ENCODE measurements around the gene PRDX1.
A peak's percentile ranks its signal among the peaks of the same experiment; 100 is the strongest.

PRDX1 gene

GRCh38 chr1:45551684-45552083 lies 30.0 kb upstream of the PRDX1 start:
- peak overlapping the region; percentile 90 to 98 for H3K4me3 ChIP-seq (ENCODE audit: low read depth in 1 of 2, low read length in 2 of 2)
- no peaks in the 10 kb centered on the region for H3K36me3 ChIP-seq (ENCODE audit: insufficient read depth, low read length)
- no peaks in the 10 kb centered on the region for H3K9me3 ChIP-seq (ENCODE audit: low read length)
- H3K27me3 ChIP-seq (ENCODE audit: control insufficient read depth in 1 of 2, insufficient read depth in 2 of 2, low read length in 2 of 2), result no peaks in the 10 kb centered on the region
- H3K27ac ChIP-seq (ENCODE audit: low read depth, low read length), result peak overlapping the region; percentile 86
- peaks cover 10% of the 10 kb centered on the region for H3K4me1 ChIP-seq (ENCODE audit: insufficient read depth, low read length)
- H3K9ac ChIP-seq (ENCODE audit: low read length), result peak overlapping the region; percentile 49

GRCh38 chr1:45550401-45551351 lies 29.0 kb upstream of the PRDX1 start, which contains the start of gene AKR1A1:
Gene AKR1A1, plus strand, starts transcription at chr1:45550826. Its CDS starts 10,969 bp downstream, at chr1:45561795.
- Histone ChIP-seq H3K4me1 (ENCODE audit: insufficient read depth, low read length) (peaks cover 10% of the 10 kb centered on the region), H3K9me3 (ENCODE audit: low read length) (no peaks in the 10 kb centered on the region), H3K4me3 (ENCODE audit: low read depth in 1 of 2, low read length in 2 of 2) (peak within 1 kb of the TSS; percentile 90 to 98), H3K27me3 (ENCODE audit: control insufficient read depth in 1 of 2, insufficient read depth in 2 of 2, low read length in 2 of 2) (no peaks in the 10 kb centered on the region), H3K27ac (ENCODE audit: low read depth, low read length) (peak within 1 kb of the TSS; percentile 86), H3K36me3 (ENCODE audit: insufficient read depth, low read length) (no peaks in the 10 kb centered on the region), H3K9ac (ENCODE audit: low read length) (peak within 1 kb of the TSS; percentile 49)

- H3K4me3 ChIP-seq (ENCODE audit: low read depth in 1 of 2, low read length in 2 of 2), result no peak overlapping the region
- H3K4me1 ChIP-seq (ENCODE audit: insufficient read depth, low read length), result no peaks in the 10 kb centered on the region
- H3K36me3 ChIP-seq (ENCODE audit: insufficient read depth, low read length), result no peaks in the 10 kb centered on the region
- no peak overlapping the region for H3K27ac ChIP-seq (ENCODE audit: low read depth, low read length)
- H3K9me3 ChIP-seq (ENCODE audit: low read length), result no peaks in the 10 kb centered on the region
- H3K9ac ChIP-seq (ENCODE audit: low read length), result no peak overlapping the region
- no peaks in the 10 kb centered on the region for H3K27me3 ChIP-seq (ENCODE audit: control insufficient read depth in 1 of 2, insufficient read depth in 2 of 2, low read length in 2 of 2)
Observed at GRCh38 chr1:45545553-45546310, 24.0 kb upstream of the PRDX1 start.

GRCh38 chr1:45545019-45545493 lies 23.4 kb upstream of the PRDX1 start:
- H3K4me1 ChIP-seq (ENCODE audit: insufficient read depth, low read length), result no peaks in the 10 kb centered on the region
- no peak overlapping the region for H3K27ac ChIP-seq (ENCODE audit: low read depth, low read length)
- H3K4me3 ChIP-seq (ENCODE audit: low read depth in 1 of 2, low read length in 2 of 2), result no peak overlapping the region
- no peak overlapping the region for H3K9ac ChIP-seq (ENCODE audit: low read length)
- H3K36me3 ChIP-seq (ENCODE audit: insufficient read depth, low read length), result no peaks in the 10 kb centered on the region
- H3K27me3 ChIP-seq (ENCODE audit: control insufficient read depth in 1 of 2, insufficient read depth in 2 of 2, low read length in 2 of 2), result no peaks in the 10 kb centered on the region
- H3K9me3 ChIP-seq (ENCODE audit: low read length), result no peaks in the 10 kb centered on the region

GRCh38 chr1:45544530-45544929 lies 22.8 kb upstream of the PRDX1 start:
- Histone ChIP-seq H3K36me3 (ENCODE audit: insufficient read depth, low read length) (no peaks in the 10 kb centered on the region), H3K27me3 (ENCODE audit: control insufficient read depth in 1 of 2, insufficient read depth in 2 of 2, low read length in 2 of 2) (no peaks in the 10 kb centered on the region), H3K9me3 (ENCODE audit: low read length) (no peaks in the 10 kb centered on the region), H3K4me3 (ENCODE audit: low read depth in 1 of 2, low read length in 2 of 2) (no peak overlapping the region), H3K9ac (ENCODE audit: low read length) (no peak overlapping the region), H3K27ac (ENCODE audit: low read depth, low read length) (no peak overlapping the region), H3K4me1 (ENCODE audit: insufficient read depth, low read length) (no peaks in the 10 kb centered on the region)

- H3K27ac ChIP-seq (ENCODE audit: low read depth, low read length), result no peak overlapping the region
- no peak overlapping the region for H3K9ac ChIP-seq (ENCODE audit: low read length)
Observed at GRCh38 chr1:45543581-45544417, 22.1 kb upstream of the PRDX1 start.

GRCh38 chr1:45542591-45542990 lies 20.9 kb upstream of the PRDX1 start:
- Histone ChIP-seq H3K4me3 (ENCODE audit: low read depth in 1 of 2, low read length in 2 of 2) (no peak overlapping the region), H3K9ac (ENCODE audit: low read length) (no peak overlapping the region), H3K27ac (ENCODE audit: low read depth, low read length) (no peak overlapping the region), H3K9me3 (ENCODE audit: low read length) (no peaks in the 10 kb centered on the region), H3K36me3 (ENCODE audit: insufficient read depth, low read length) (no peaks in the 10 kb centered on the region), H3K4me1 (ENCODE audit: insufficient read depth, low read length) (no peaks in the 10 kb centered on the region), H3K27me3 (ENCODE audit: control insufficient read depth in 1 of 2, insufficient read depth in 2 of 2, low read length in 2 of 2) (no peaks in the 10 kb centered on the region)

More at GRCh38 chr1:45543581-45544417, 22.1 kb upstream of the PRDX1 start:
- Histone ChIP-seq H3K36me3 (ENCODE audit: insufficient read depth, low read length) (no peaks in the 10 kb centered on the region), H3K27me3 (ENCODE audit: control insufficient read depth in 1 of 2, insufficient read depth in 2 of 2, low read length in 2 of 2) (no peaks in the 10 kb centered on the region), H3K9me3 (ENCODE audit: low read length) (no peaks in the 10 kb centered on the region), H3K4me3 (ENCODE audit: low read depth in 1 of 2, low read length in 2 of 2) (no peak overlapping the region), H3K4me1 (ENCODE audit: insufficient read depth, low read length) (no peaks in the 10 kb centered on the region)

GRCh38 chr1:45541193-45541592 lies 19.5 kb upstream of the PRDX1 start:
- H3K36me3 ChIP-seq (ENCODE audit: insufficient read depth, low read length), result no peaks in the 10 kb centered on the region
- H3K4me3 ChIP-seq (ENCODE audit: low read depth in 1 of 2, low read length in 2 of 2), result no peak overlapping the region
- no peak overlapping the region for H3K27ac ChIP-seq (ENCODE audit: low read depth, low read length)
- no peaks in the 10 kb centered on the region for H3K9me3 ChIP-seq (ENCODE audit: low read length)
- no peaks in the 10 kb centered on the region for H3K27me3 ChIP-seq (ENCODE audit: control insufficient read depth in 1 of 2, insufficient read depth in 2 of 2, low read length in 2 of 2)
- H3K4me1 ChIP-seq (ENCODE audit: insufficient read depth, low read length), result no peaks in the 10 kb centered on the region
- H3K9ac ChIP-seq (ENCODE audit: low read length), result no peak overlapping the region

GRCh38 chr1:45536886-45537285 lies 15.2 kb upstream of the PRDX1 start:
- Histone ChIP-seq H3K9ac (ENCODE audit: low read length) (no peak overlapping the region), H3K4me3 (ENCODE audit: low read depth in 1 of 2, low read length in 2 of 2) (no peak overlapping the region), H3K27me3 (ENCODE audit: control insufficient read depth in 1 of 2, insufficient read depth in 2 of 2, low read length in 2 of 2) (no peaks in the 10 kb centered on the region), H3K27ac (ENCODE audit: low read depth, low read length) (no peak overlapping the region), H3K36me3 (ENCODE audit: insufficient read depth, low read length) (no peaks in the 10 kb centered on the region), H3K9me3 (ENCODE audit: low read length) (no peaks in the 10 kb centered on the region), H3K4me1 (ENCODE audit: insufficient read depth, low read length) (no peaks in the 10 kb centered on the region)

- Histone ChIP-seq H3K36me3 (ENCODE audit: insufficient read depth, low read length) (no peaks in the 10 kb centered on the region), H3K4me1 (ENCODE audit: insufficient read depth, low read length) (no peaks in the 10 kb centered on the region), H3K27me3 (ENCODE audit: control insufficient read depth in 1 of 2, insufficient read depth in 2 of 2, low read length in 2 of 2) (no peaks in the 10 kb centered on the region), H3K9me3 (ENCODE audit: low read length) (no peaks in the 10 kb centered on the region), H3K27ac (ENCODE audit: low read depth, low read length) (no peak overlapping the region), H3K4me3 (ENCODE audit: low read depth in 1 of 2, low read length in 2 of 2) (no peak overlapping the region), H3K9ac (ENCODE audit: low read length) (no peak overlapping the region)
Observed at GRCh38 chr1:45535988-45536766, 14.5 kb upstream of the PRDX1 start.

Data from muscle layer of colon (tissue), 2 donors.